ENCODE results near the gene SLC44A1.
A peak's percentile ranks its signal among the peaks of the same experiment; 100 is the strongest.

GRCh38 chr9:105244003-105244733 lies at the start of gene SLC44A1:
- no peak for TF ChIP-seq HDGF (IDR thresholded peaks at IDR 0.05; ENCODE audit: borderline replicate concordance)
- no peak for TF ChIP-seq SP1 (IDR thresholded peaks at IDR 0.05)
- TF ChIP-seq ZNF384 (IDR thresholded peaks at IDR 0.05) = no peak
- TF ChIP-seq FOXA1 (IDR thresholded peaks at IDR 0.05) = no peak
- TF ChIP-seq ELF4 (IDR thresholded peaks at IDR 0.05) = peak; percentile 66
- TF ChIP-seq SUZ12 (IDR thresholded peaks at IDR 0.05) = no peak
- peak; percentile 91 for TF ChIP-seq CTBP1 (IDR thresholded peaks at IDR 0.05; ENCODE audit: borderline replicate concordance)
- peak; percentile 38; the same call in 1 of the 2 replicates for TF ChIP-seq FOXM1 (IDR thresholded peaks at IDR 0.05; ENCODE audit: borderline replicate concordance)
